Measurements from ENCODE around the gene STRIP1.

DNA sequence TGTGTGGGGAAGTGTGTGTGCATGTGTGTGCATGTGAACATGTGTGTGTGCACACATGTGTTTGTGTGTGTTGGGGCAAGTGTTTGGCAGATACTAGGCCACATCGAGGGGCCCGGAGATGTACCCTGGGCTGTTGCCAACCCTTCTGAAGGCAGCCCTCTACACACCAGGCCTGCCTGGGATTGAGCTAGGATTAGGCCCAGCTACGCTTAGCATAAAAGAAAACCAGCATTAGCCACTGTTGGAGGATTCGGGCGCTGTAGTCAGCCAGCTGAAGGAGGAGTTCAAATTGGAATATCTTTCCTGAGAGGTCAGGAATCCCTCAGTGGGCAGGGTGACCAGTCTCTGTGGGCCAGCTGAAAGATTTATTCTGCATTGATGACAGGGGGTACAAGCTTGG lies 46.6 kb downstream of the STRIP1 start:
- TF ChIP-seq POLR2AphosphoS5 (IDR thresholded peaks at IDR 0.05; ENCODE audit: low read depth, low read length) (no peak), SPI1 (IDR thresholded peaks at IDR 0.05; ENCODE audit: low read depth, low read length) (no peak), POU2F2 (IDR thresholded peaks at IDR 0.05; ENCODE audit: low read depth, low read length) (no peak), POLR2A (IDR thresholded peaks at IDR 0.05; ENCODE audit: low read depth, low read length) (no peak), TAF1 (IDR thresholded peaks at IDR 0.05; ENCODE audit: low read depth, low read length) (no peak)

Data from GM12891 (cell line).